ENCODE results near the gene LEKR1.
"Not testable (repeated sequence)": the region's sequence is repeated elsewhere in the genome, so short reads cannot be mapped to it uniquely, and the experiment has no call there.

Gene LEKR1

GRCh38 chr3:156910022-156910421 lies 83.9 kb downstream of the LEKR1 start:
- DNase-seq = no peak

- DNase-seq = not testable (repeated sequence)
Observed at GRCh38 chr3:156910831-156911230, 84.7 kb downstream of the LEKR1 start.

GRCh38 chr3:156914300-156914699 lies 88.1 kb downstream of the LEKR1 start:
- DNase-seq = not testable (repeated sequence)

GRCh38 chr3:156915372-156915771 lies 89.2 kb downstream of the LEKR1 start:
- DNase-seq = no peak

GRCh38 chr3:156918746-156919145 lies 92.6 kb downstream of the LEKR1 start:
- no peak for DNase-seq

- no peak for DNase-seq
Observed at GRCh38 chr3:156919818-156920217, 93.7 kb downstream of the LEKR1 start.

- DNase-seq = no peak
Observed at GRCh38 chr3:156920399-156920798, 94.2 kb downstream of the LEKR1 start.

GRCh38 chr3:156923349-156923748 lies 97.2 kb downstream of the LEKR1 start:
- DNase-seq = no peak

GRCh38 chr3:156938724-156939123 lies 112.6 kb downstream of the LEKR1 start:
- DNase-seq = no peak

GRCh38 chr3:156939315-156939714 lies 113.2 kb downstream of the LEKR1 start:
- no peak for DNase-seq

GRCh38 chr3:156941311-156941710 lies 115.2 kb downstream of the LEKR1 start:
- no peak for DNase-seq

GRCh38 chr3:156948402-156949210 lies 122.5 kb downstream of the LEKR1 start:
- no peak for DNase-seq

GRCh38 chr3:156952011-156952410 lies 125.9 kb downstream of the LEKR1 start:
- DNase-seq = no peak

- no peak for DNase-seq
Observed at GRCh38 chr3:156957715-156958114, 131.6 kb downstream of the LEKR1 start.

- DNase-seq = no peak
Observed at GRCh38 chr3:156963096-156963495, 136.9 kb downstream of the LEKR1 start.

GRCh38 chr3:156964577-156964976 lies 138.4 kb downstream of the LEKR1 start:
- no peak for DNase-seq

- not testable (repeated sequence) for DNase-seq
Observed at GRCh38 chr3:156966349-156966748, 140.2 kb downstream of the LEKR1 start.

- DNase-seq = no peak
Observed at GRCh38 chr3:156973954-156974353, 147.8 kb downstream of the LEKR1 start.

GRCh38 chr3:156974931-156975330 lies 148.8 kb downstream of the LEKR1 start:
- no peak for DNase-seq

- no peak for DNase-seq
Observed at GRCh38 chr3:156975721-156976120, 149.6 kb downstream of the LEKR1 start.

- DNase-seq = no peak
Observed at GRCh38 chr3:156976933-156977332, 150.8 kb downstream of the LEKR1 start.

- DNase-seq = no peak
Observed at GRCh38 chr3:156978481-156978961, 152.4 kb downstream of the LEKR1 start.

GRCh38 chr3:156981005-156981404 lies 154.9 kb downstream of the LEKR1 start:
- DNase-seq = no peak

- no peak for DNase-seq
Observed at GRCh38 chr3:156983559-156983958, 157.4 kb downstream of the LEKR1 start.

- no peak for DNase-seq
Observed at GRCh38 chr3:156985711-156986110, 159.6 kb downstream of the LEKR1 start.

All from T-helper 1 cell (primary cell).